B cell (primary cell): ENCODE data around the gene SNX6. TPM values are rescaled to one million over a fixed set of nuclear protein-coding genes. Genes with fewer than 3 reads are reported as not detected.

ENCODE experiments used
- ATAC-seq: fragments of 200-7000 bp; cut with Tn5 transposase; one replicate; pipeline ENCODE4 v1.10.0; 2021; ENCODE audit warnings: low read depth, mild to moderate bottlenecking, moderate number of reproducible peaks, moderate library complexity
- CTCF ChIA-PET: fragments of 350-600 bp; sonication (Branson Sonifier 250); formaldehyde crosslinking; loops from one replicate; lab custom pipeline; 2021; ENCODE audit warnings: antibody characterized with exemption, inconsistent platforms; lab: Charles Lee
- POLR2A ChIA-PET: fragments of 350-600 bp; sonication (Branson Sonifier 250); formaldehyde crosslinking; loops from one replicate; lab custom pipeline; 2021; ENCODE audit warnings: antibody characterized with exemption; lab: Charles Lee
- DNase-seq: peaks from one replicate; pipeline ENCODE4 v3.0.0; 2013
- H2AFZ ChIP-seq: 2 replicates; pipeline ENCODE4 v1.6.1; 2012; ENCODE audit warnings: mild to moderate bottlenecking, low read depth, low read length; ENCODE audit not compliant: insufficient read depth, poor library complexity, severe bottlenecking
- H3K27ac ChIP-seq, 2 donors: 1 replicate in 1 of 2; 2 replicates in 1 of 2; pipeline ENCODE4 v1.5.1; 2012 to 2013; ENCODE audit warnings: low read length in 2 of 2, mild to moderate bottlenecking in 2 of 2, moderate library complexity in 1 of 2
- H3K27me3 ChIP-seq, 4 experiments: fragments of 200-600 bp in 1 of 4; sonication (generic) in 1 of 4; replicated peaks in 1 of 4; 1 replicate in 2 of 4; 2 replicates in 2 of 4; pipeline versions ENCODE4 v1.6.1 to v1.7.0; 2013 to 2016; ENCODE audit warnings: low read length in 3 of 4, mild to moderate bottlenecking in 2 of 4, mixed read lengths in 1 of 4, moderate library complexity in 1 of 4; ENCODE audit not compliant: insufficient read depth in 4 of 4, control insufficient read depth in 3 of 4; ENCODE audit errors: control extremely low read depth in 1 of 4
- H3K36me3 ChIP-seq, 2 experiments: replicated peaks in 1 of 2; 1 replicate in 1 of 2; 2 replicates in 1 of 2; pipeline versions ENCODE4 v1.6.1 to v1.7.1; 2013; ENCODE audit warnings: low read length in 1 of 2; ENCODE audit not compliant: insufficient read depth in 2 of 2, control insufficient read depth in 1 of 2; ENCODE audit errors: control extremely low read depth in 1 of 2, extremely low read depth in 1 of 2
- H3K4me1 ChIP-seq, 2 donors: fragments of 200-600 bp in 1 of 2; sonication (generic) in 1 of 2; 1 replicate in 1 of 2; 2 replicates in 1 of 2; pipeline versions ENCODE4 v1.5.1 to v1.6.1; 2013 to 2017; ENCODE audit warnings: low read length in 2 of 2; ENCODE audit not compliant: control insufficient read depth in 2 of 2, insufficient read depth in 2 of 2
- H3K4me2 ChIP-seq: replicated peaks from 2 replicates; pipeline ENCODE3; 2012; ENCODE audit warnings: mild to moderate bottlenecking, low read depth, low read length; ENCODE audit not compliant: poor library complexity, severe bottlenecking
- H3K4me3 ChIP-seq, 5 experiments: fragments of 200-600 bp in 1 of 5; sonication (generic) in 1 of 5; 1 replicate in 3 of 5; 2 replicates in 2 of 5; pipeline versions ENCODE4 v1.5.1 to v1.7.0; 2011 to 2016; ENCODE audit warnings: low read length in 4 of 5, mild to moderate bottlenecking in 4 of 5, low read depth in 2 of 5, control low read depth in 1 of 5, moderate library complexity in 1 of 5; ENCODE audit not compliant: insufficient read depth in 1 of 5; ENCODE audit errors: control extremely low read depth in 1 of 5, extremely low read depth in 1 of 5
- H3K79me2 ChIP-seq: fragments of 200-600 bp; sonication (generic); one replicate; pipeline ENCODE4 v1.6.0; 2016; ENCODE audit warnings: low read length; ENCODE audit not compliant: control insufficient read depth, insufficient read depth
- H3K9ac ChIP-seq: fragments of 200-600 bp; sonication (generic); 2 replicates; pipeline ENCODE4 v1.6.1; 2017; ENCODE audit warnings: mild to moderate bottlenecking, low read length, moderate library complexity
- H3K9me3 ChIP-seq, 3 donors: one replicate each; pipeline versions ENCODE4 v1.6.1 to v1.7.1; 2013; ENCODE audit warnings: low read length in 2 of 3; ENCODE audit not compliant: control insufficient read depth in 2 of 3, insufficient read depth in 1 of 3; ENCODE audit errors: control extremely low read depth in 1 of 3
- H4K20me1 ChIP-seq: 2 replicates; pipeline ENCODE4 v1.6.0; 2012; ENCODE audit warnings: mild to moderate bottlenecking, low read length; ENCODE audit not compliant: insufficient read depth, control insufficient read depth, poor library complexity, severe bottlenecking
- H3K27ac Mint-ChIP-seq: one replicate; pipeline ENCODE4 v1.8.0; 2021; ENCODE audit warnings: mixed read lengths
- H3K27me3 Mint-ChIP-seq: one replicate; pipeline ENCODE4 v1.8.0; 2021; ENCODE audit warnings: mixed read lengths
- H3K4me1 Mint-ChIP-seq: one replicate; pipeline ENCODE4 v1.8.0; 2021; ENCODE audit warnings: mixed read lengths
- H3K4me3 Mint-ChIP-seq: one replicate; pipeline ENCODE4 v1.8.0; 2021; ENCODE audit warnings: mixed read lengths
- H3K9me3 Mint-ChIP-seq: one replicate; pipeline ENCODE4 v1.8.0; 2022; ENCODE audit warnings: mixed read lengths; ENCODE audit not compliant: insufficient read depth
- EZH2 ChIP-seq: IDR thresholded peaks from 2 replicates; pipeline ENCODE4 v1.6.1; 2012; ENCODE audit warnings: borderline replicate concordance, low read depth, mild to moderate bottlenecking, moderate library complexity, low read length; ENCODE audit not compliant: insufficient read depth, poor library complexity, severe bottlenecking
- WGBS: methylation state at CpG from one replicate; pipeline ENCODE4 v1.1.5; 2013; ENCODE audit warnings: missing lambda C conversion rate; ENCODE audit not compliant: insufficient coverage; 5-methylcytosine and 5-hydroxymethylcytosine counted together
- intact Hi-C: fragments of 100-400 bp; cut with micrococcal nuclease; formaldehyde crosslinking; loops from one replicate; pipeline ENCODE4 v1.10.0; 2022
- polyA plus RNA-seq: library from polyadenylated mRNA; depleted of rRNA; stranded (reverse); fragments of >200 nt; gene quantifications from 2 replicates; pipeline ENCODE4 v1.2.3, GENCODE V29; 2012
- total RNA-seq, 2 donors: library from RNA; stranded (reverse); fragments of 120-200 nt in 1 of 2; gene quantifications; 1 replicate in 1 of 2; 2 replicates in 1 of 2; pipeline versions ENCODE4 v1.2.3 to v1.2.4, GENCODE V29; 2013 to 2022
- TF ChIP-seq, protein P1 (sequence below): fragments of 200-600 bp; IDR thresholded peaks from one replicate; pipeline ENCODE4 v1.8.0; 2022; ENCODE audit warnings: antibody characterized with exemption, mild to moderate bottlenecking

The SNX6 gene
- total and polyA plus RNA-seq, 2 donors (not counting 1 experiment from before 2014, with no cell fraction given): 45.4 to 61.0 TPM

DNA sequence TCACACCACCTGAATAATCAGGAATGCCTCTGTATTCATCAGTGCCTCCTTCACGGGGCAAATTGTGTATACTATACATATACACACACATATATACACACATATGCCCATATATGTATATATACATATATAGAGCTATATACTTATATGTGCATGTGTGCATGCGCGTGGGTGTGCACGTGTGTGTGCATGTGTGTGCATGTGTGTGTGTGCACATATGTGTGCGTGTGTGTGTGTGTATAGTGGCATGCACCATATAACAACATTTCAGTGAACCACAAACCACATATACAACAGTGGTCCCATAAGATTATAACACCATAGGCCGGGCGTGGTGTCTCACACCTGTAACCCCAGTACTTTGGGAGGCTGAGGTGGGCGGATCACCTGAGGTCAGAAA lies 48.8 kb upstream of the SNX6 start:
- H2AFZ ChIP-seq: no peak overlapping the region
- H3K4me1 ChIP-seq: no peaks in the 10 kb centered on the region
- Mint-ChIP-seq H3K4me3 (no peak overlapping the region), H3K4me1 (no peaks in the 10 kb centered on the region), H3K9me3 (no peaks in the 10 kb centered on the region), H3K27ac (no peak overlapping the region), H3K27me3 (no peaks in the 10 kb centered on the region)
- ChIA-PET CTCF (interaction anchor here (10.2 kb wide), 1 partner anchor 45 kb away, joined by 157 read pairs; no protein-coding TSS in a partner anchor), POLR2A (no interaction called here)
- no peak overlapping the region for H3K9ac ChIP-seq
- no peaks in the 10 kb centered on the region for H3K9me3 ChIP-seq
- H3K79me2 ChIP-seq: no peaks in the 10 kb centered on the region
- DNase-seq (no peak), ATAC-seq (no peak)
- H3K27me3 ChIP-seq: no peaks in the 10 kb centered on the region
- no peaks in the 10 kb centered on the region for H4K20me1 ChIP-seq
- H3K27ac ChIP-seq: no peak overlapping the region
- no peak overlapping the region for H3K4me2 ChIP-seq
- intact Hi-C loops: no loop called here
- H3K36me3 ChIP-seq: no peaks in the 10 kb centered on the region
- no peak for TF ChIP-seq EZH2
- TF ChIP-seq, protein P1, sequence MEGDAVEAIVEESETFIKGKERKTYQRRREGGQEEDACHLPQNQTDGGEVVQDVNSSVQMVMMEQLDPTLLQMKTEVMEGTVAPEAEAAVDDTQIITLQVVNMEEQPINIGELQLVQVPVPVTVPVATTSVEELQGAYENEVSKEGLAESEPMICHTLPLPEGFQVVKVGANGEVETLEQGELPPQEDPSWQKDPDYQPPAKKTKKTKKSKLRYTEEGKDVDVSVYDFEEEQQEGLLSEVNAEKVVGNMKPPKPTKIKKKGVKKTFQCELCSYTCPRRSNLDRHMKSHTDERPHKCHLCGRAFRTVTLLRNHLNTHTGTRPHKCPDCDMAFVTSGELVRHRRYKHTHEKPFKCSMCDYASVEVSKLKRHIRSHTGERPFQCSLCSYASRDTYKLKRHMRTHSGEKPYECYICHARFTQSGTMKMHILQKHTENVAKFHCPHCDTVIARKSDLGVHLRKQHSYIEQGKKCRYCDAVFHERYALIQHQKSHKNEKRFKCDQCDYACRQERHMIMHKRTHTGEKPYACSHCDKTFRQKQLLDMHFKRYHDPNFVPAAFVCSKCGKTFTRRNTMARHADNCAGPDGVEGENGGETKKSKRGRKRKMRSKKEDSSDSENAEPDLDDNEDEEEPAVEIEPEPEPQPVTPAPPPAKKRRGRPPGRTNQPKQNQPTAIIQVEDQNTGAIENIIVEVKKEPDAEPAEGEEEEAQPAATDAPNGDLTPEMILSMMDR: no peak
- no peak overlapping the region for H3K4me3 ChIP-seq
- no CpG with 5 or more reads among the region's 8 CpGs for WGBS

DNA sequence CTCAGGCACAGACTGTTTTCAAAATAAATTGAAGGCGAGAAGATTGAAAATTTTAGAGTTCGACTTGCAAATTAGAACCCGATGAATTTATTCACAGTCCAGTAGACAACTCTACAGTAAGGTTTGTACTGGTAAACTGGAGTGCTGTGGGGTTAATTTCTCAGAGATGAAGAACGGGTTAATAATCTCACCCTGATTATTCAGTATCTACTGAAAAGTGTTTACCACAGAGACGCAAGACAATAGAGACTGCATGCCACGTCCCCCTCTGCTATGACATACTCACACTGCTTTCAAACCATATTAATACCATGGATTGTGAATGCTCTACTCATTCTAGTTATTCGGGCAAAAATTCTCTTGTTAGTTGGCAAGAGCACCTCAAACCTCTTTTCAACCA lies 48.4 kb upstream of the SNX6 start:
- no peak overlapping the region for H3K27ac ChIP-seq
- no peak for TF ChIP-seq EZH2
- TF ChIP-seq, protein P1: no peak
- H3K36me3 ChIP-seq: no peaks in the 10 kb centered on the region
- H3K9ac ChIP-seq: no peak overlapping the region
- no peaks in the 10 kb centered on the region for H3K79me2 ChIP-seq
- intact Hi-C loops: no loop called here
- no peaks in the 10 kb centered on the region for H3K4me1 ChIP-seq
- WGBS: 86% methylated on average over 3 of the region's 7 CpGs
- CTCF ChIA-PET: interaction anchor here (10.2 kb wide), 1 partner anchor 46 kb away, joined by 157 read pairs; no protein-coding TSS in a partner anchor
- no peaks in the 10 kb centered on the region for H3K9me3 ChIP-seq
- no peaks in the 10 kb centered on the region for H3K27me3 Mint-ChIP-seq
- H3K4me3 ChIP-seq: no peak overlapping the region
- H4K20me1 ChIP-seq: no peaks in the 10 kb centered on the region
- ATAC-seq (no peak), DNase-seq (no peak)
- H3K27me3 ChIP-seq: no peaks in the 10 kb centered on the region
- H3K4me3 Mint-ChIP-seq: no peak overlapping the region
- H2AFZ ChIP-seq: no peak overlapping the region
- H3K4me2 ChIP-seq: no peak overlapping the region
- POLR2A ChIA-PET: no interaction called here
- no peak overlapping the region for H3K27ac Mint-ChIP-seq
- H3K4me1 Mint-ChIP-seq: no peaks in the 10 kb centered on the region
- no peaks in the 10 kb centered on the region for H3K9me3 Mint-ChIP-seq
